Subcutaneous preadipocyte (primary cell): ENCODE results near the gene USP17L17. TPM values are rescaled to one million over a fixed set of nuclear protein-coding genes. Genes with fewer than 3 reads are reported as not detected.

ENCODE experiments used
- total RNA-seq: library from RNA; depleted of rRNA; stranded (reverse); fragments of >200 nt; gene quantifications from 2 replicates; pipeline ENCODE4 v1.2.3, GENCODE V29; 2012

Gene USP17L17, protein sequence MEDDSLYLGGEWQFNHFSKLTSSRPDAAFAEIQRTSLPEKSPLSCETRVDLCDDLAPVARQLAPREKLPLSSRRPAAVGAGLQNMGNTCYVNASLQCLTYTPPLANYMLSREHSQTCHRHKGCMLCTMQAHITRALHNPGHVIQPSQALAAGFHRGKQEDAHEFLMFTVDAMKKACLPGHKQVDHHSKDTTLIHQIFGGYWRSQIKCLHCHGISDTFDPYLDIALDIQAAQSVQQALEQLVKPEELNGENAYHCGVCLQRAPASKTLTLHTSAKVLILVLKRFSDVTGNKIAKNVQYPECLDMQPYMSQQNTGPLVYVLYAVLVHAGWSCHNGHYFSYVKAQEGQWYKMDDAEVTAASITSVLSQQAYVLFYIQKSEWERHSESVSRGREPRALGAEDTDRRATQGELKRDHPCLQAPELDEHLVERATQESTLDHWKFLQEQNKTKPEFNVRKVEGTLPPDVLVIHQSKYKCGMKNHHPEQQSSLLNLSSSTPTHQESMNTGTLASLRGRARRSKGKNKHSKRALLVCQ
- not detected in 2 replicates for total RNA-seq

GRCh38 chr4:9243579-9243978 is at the start of gene USP17L17:
TSS of gene USP17L17 (plus strand) at chr4:9243879. CDS start at chr4:9243879, 0 bp downstream.

DNA sequence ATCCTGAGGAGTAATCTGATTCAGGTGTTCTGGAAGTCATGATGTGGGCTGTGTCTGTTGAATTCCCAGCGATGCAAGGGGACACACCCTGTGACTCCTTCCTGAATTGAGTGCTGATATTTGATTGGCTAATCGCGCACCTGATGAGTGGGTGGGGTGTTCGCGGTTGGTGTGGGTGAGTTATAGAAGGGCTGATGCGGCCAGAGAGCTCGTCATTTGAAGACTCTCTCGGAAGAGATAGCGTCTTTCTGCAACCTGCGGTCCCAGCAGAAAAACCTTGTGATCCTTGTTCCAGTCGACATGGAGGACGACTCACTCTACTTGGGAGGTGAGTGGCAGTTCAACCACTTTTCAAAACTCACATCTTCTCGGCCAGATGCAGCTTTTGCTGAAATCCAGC is 33.3 kb upstream of the USP17L17 start, which contains the start of gene USP17L10:
Gene USP17L10, plus strand, starts transcription at position 301 of the 400 bp plus-strand sequence. Its CDS starts 0 bp downstream, at position 301.

GRCh38 chr4:9215105-9215504 is 28.6 kb upstream of the USP17L17 start, which contains the start of gene USP17L11:
TSS of gene USP17L11 (plus strand) at chr4:9215405. CDS start at chr4:9215405, 0 bp downstream.

DNA sequence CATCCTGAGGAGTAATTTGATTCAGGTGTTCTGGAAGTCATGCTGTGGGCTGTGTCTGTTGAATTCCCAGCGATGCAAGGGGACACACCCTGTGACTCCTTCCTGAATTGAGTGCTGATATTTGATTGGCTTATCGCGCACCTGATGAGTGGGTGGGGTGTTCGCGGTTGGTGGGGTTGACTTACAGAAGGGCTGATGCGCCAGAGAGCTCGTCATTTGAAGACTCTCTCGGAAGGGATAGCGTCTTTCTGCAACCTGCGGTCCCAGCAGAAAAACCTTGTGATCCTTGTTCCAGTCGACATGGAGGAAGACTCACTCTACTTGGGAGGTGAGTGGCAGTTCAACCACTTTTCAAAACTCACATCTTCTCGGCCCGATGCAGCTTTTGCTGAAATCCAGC is 23.8 kb upstream of the USP17L17 start, which contains the start of gene USP17L12:
Gene USP17L12, plus strand, starts transcription at position 301 of the 400 bp plus-strand sequence. Its CDS starts 0 bp downstream, at position 301.

GRCh38 chr4:9224596-9224995 is 19.1 kb upstream of the USP17L17 start, which contains the start of gene USP17L13:
TSS of gene USP17L13 (plus strand) at chr4:9224896. CDS start at chr4:9224896, 0 bp downstream.

GRCh38 chr4:9234085-9234484 is 9.6 kb upstream of the USP17L17 start, which contains the start of gene USP17L15:
TSS of gene USP17L15 (plus strand) at chr4:9234385. CDS start at chr4:9234385, 0 bp downstream.

GRCh38 chr4:9247953-9248680 is 4.4 kb downstream of the USP17L17 start, which contains the start of gene USP17L18:
TSS of gene USP17L18 (plus strand) at chr4:9248630. CDS start at chr4:9248630, 0 bp downstream.

DNA sequence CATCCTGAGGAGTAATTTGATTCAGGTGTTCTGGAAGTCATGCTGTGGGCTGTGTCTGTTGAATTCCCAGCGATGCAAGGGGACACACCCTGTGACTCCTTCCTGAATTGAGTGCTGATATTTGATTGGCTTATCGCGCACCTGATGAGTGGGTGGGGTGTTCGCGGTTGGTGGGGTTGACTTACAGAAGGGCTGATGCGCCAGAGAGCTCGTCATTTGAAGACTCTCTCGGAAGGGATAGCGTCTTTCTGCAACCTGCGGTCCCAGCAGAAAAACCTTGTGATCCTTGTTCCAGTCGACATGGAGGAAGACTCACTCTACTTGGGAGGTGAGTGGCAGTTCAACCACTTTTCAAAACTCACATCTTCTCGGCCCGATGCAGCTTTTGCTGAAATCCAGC is 9.4 kb downstream of the USP17L17 start, which contains the start of gene USP17L19:
Gene USP17L19, plus strand, starts transcription at position 301 of the 400 bp plus-strand sequence. Its CDS starts 0 bp downstream, at position 301.

DNA sequence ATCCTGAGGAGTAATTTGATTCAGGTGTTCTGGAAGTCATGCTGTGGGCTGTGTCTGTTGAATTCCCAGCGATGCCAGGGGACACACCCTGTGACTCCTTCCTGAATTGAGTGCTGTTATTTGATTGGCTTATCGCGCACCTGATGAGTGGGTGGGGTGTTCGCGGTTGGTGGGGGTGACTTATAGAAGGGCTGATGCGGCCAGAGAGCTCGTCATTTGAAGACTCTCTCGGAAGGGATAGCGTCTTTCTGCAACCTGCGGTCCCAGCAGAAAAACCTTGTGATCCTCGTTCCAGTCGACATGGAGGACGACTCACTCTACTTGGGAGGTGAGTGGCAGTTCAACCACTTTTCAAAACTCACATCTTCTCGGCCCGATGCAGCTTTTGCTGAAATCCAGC is 14.1 kb downstream of the USP17L17 start, which contains the start of gene USP17L20:
Gene USP17L20, plus strand, starts transcription at position 301 of the 400 bp plus-strand sequence. Its CDS starts 0 bp downstream, at position 301.

GRCh38 chr4:9262572-9262971 is 18.9 kb downstream of the USP17L17 start, which contains the start of gene USP17L21:
TSS of gene USP17L21 (plus strand) at chr4:9262872. CDS start at chr4:9262872, 0 bp downstream.

GRCh38 chr4:9267319-9267718 is 23.6 kb downstream of the USP17L17 start, which contains the start of gene USP17L22:
TSS of gene USP17L22 (plus strand) at chr4:9267619. CDS start at chr4:9267619, 0 bp downstream.

Other genes with a start within 250 kb of the USP17L17 start
- gene FAM90A26, start 73.5 kb upstream of the USP17L17 start, total RNA-seq, result not detected in 2 replicates
- gene USP17L10, start 33.2 kb upstream of the USP17L17 start, total RNA-seq, result not detected in 2 replicates
- gene USP17L11, start 28.5 kb upstream of the USP17L17 start, total RNA-seq, result not detected in 2 replicates
- gene USP17L12, start 23.7 kb upstream of the USP17L17 start, total RNA-seq, result not detected in 2 replicates
- not detected in 2 replicates for gene USP17L13, start 19.0 kb upstream of the USP17L17 start, total RNA-seq
- gene USP17L15, start 9.5 kb upstream of the USP17L17 start, total RNA-seq, result not detected in 2 replicates
- gene USP17L18, start 4.8 kb downstream of the USP17L17 start, total RNA-seq, result not detected in 2 replicates
- not detected in 2 replicates for gene USP17L19, start 9.5 kb downstream of the USP17L17 start, total RNA-seq
- gene USP17L20, start 14.2 kb downstream of the USP17L17 start, total RNA-seq, result not detected in 2 replicates
- gene USP17L21, start 19.0 kb downstream of the USP17L17 start, total RNA-seq, result not detected in 2 replicates
- not detected in 2 replicates for gene USP17L22, start 23.7 kb downstream of the USP17L17 start, total RNA-seq
- not detected in 2 replicates for gene USP17L24, start 81.3 kb downstream of the USP17L17 start, total RNA-seq
- not detected in 2 replicates for gene USP17L25, start 86.0 kb downstream of the USP17L17 start, total RNA-seq
- not detected in 2 replicates for gene USP17L26, start 90.8 kb downstream of the USP17L17 start, total RNA-seq
- gene USP17L5, start 95.5 kb downstream of the USP17L17 start, total RNA-seq, result not detected in 2 replicates
- gene USP17L27, start 100.3 kb downstream of the USP17L17 start, total RNA-seq, result not detected in 2 replicates
- not detected in 2 replicates for gene USP17L28, start 105.0 kb downstream of the USP17L17 start, total RNA-seq
- gene USP17L29, start 109.8 kb downstream of the USP17L17 start, total RNA-seq, result not detected in 2 replicates
- not detected in 2 replicates for gene USP17L30, start 119.2 kb downstream of the USP17L17 start, total RNA-seq
- not detected in 2 replicates for gene DEFB131A, start 200.5 kb downstream of the USP17L17 start, total RNA-seq